A673 (cell line): ENCODE measurements around the gene CDKN2B-AS1.

ENCODE experiments used
- CTCF ChIP-seq: fragments of 300-800, 200-600 bp; sonication (generic); conservative IDR thresholded peaks from 2 replicates; pipeline ENCODE4 v1.5.1; 2017; ENCODE audit warnings: low read depth, mild to moderate bottlenecking, antibody characterized with exemption, low read length, moderate library complexity, mixed read lengths
- EZH2 ChIP-seq: fragments of 200-600 bp; sonication (generic); IDR thresholded peaks from 2 replicates; pipeline ENCODE4 v1.6.1; 2017; ENCODE audit warnings: borderline replicate concordance, low read depth, mild to moderate bottlenecking, mixed read lengths, antibody characterized with exemption, low read length; ENCODE audit not compliant: poor library complexity, severe bottlenecking

GRCh38 chr9:22055090-22055489 lies 60.5 kb downstream of the CDKN2B-AS1 start:
- TF ChIP-seq CTCF: no peak
- no peak for TF ChIP-seq EZH2
